IMR-90 (cell line): ENCODE data around the gene KRTAP5-1. TPM values are rescaled to one million over a fixed set of nuclear protein-coding genes. Genes with fewer than 3 reads are reported as not detected.
A peak's percentile ranks its signal among the peaks of the same experiment; 100 is the strongest.

Source experiments
- ATAC-seq: fragments of 200-7000 bp; cut with Tn5 transposase; 2 replicates; pipeline ENCODE4 v1.9.1; 2020; ENCODE audit warnings: low read depth, mild to moderate bottlenecking, moderate library complexity
- BruUV-seq: library from RNA; stranded (reverse); fragments of 400-500 nt; replicated peaks from 2 replicates; lab custom pipeline; 2021; lab: Mats Ljungman, UMichigan
- CTCF ChIA-PET: fragments of 300-600 bp; formaldehyde crosslinking; extraction: SDS; loops from one replicate; lab custom pipeline; 2021; ENCODE audit warnings: antibody characterized with exemption; lab: Yijun Ruan, JAX
- POLR2A ChIA-PET: fragments of 300-600 bp; sonication (Branson Sonifier 250); formaldehyde crosslinking; loops from one replicate; lab custom pipeline; 2022; ENCODE audit warnings: antibody characterized with exemption; ENCODE audit not compliant: unreplicated experiment; lab: Charles Lee
- DNase-seq: peaks from one replicate; pipeline ENCODE4 v3.0.0; 2013
- H2AFZ ChIP-seq: replicated peaks from 2 replicates; pipeline ENCODE3; 2013; ENCODE audit warnings: low read length, mild to moderate bottlenecking; ENCODE audit not compliant: poor library complexity
- H2AK5ac ChIP-seq: 2 replicates; pipeline ENCODE4 v1.6.1; 2013; ENCODE audit warnings: low read depth, low read length, inconsistent platforms
- H2AK9ac ChIP-seq: replicated peaks from 2 replicates; pipeline ENCODE3; 2013; ENCODE audit warnings: mild to moderate bottlenecking, low read depth, low read length, moderate library complexity; ENCODE audit not compliant: poor library complexity
- H2BK120ac ChIP-seq: 2 replicates; pipeline ENCODE4 v1.6.1; 2013; ENCODE audit warnings: low read depth, low read length, inconsistent platforms
- H2BK15ac ChIP-seq: 3 replicates; pipeline ENCODE4 v1.6.1; 2013; ENCODE audit warnings: low read depth, low read length, inconsistent platforms
- H2BK20ac ChIP-seq: 2 replicates; pipeline ENCODE4 v1.6.1; 2013; ENCODE audit warnings: low read depth, mild to moderate bottlenecking, inconsistent platforms, low read length, moderate library complexity
- H2BK5ac ChIP-seq: 2 replicates; pipeline ENCODE4 v1.6.1; 2013; ENCODE audit warnings: mild to moderate bottlenecking, low read depth, low read length, inconsistent platforms; ENCODE audit not compliant: poor library complexity, severe bottlenecking
- H3K14ac ChIP-seq: replicated peaks from 2 replicates; pipeline ENCODE4 v1.6.1; 2013; ENCODE audit warnings: low read depth, low read length, inconsistent platforms
- H3K18ac ChIP-seq: 2 replicates; pipeline ENCODE4 v1.6.1; 2013; ENCODE audit warnings: low read depth, low read length, control low read depth
- H3K23ac ChIP-seq: 2 replicates; pipeline ENCODE4 v1.6.1; 2013; ENCODE audit warnings: low read depth, low read length, inconsistent platforms
- H3K27ac ChIP-seq: 2 replicates; pipeline ENCODE4 v1.5.1; 2013; ENCODE audit warnings: mild to moderate bottlenecking, control low read depth, low read length; ENCODE audit not compliant: insufficient read depth
- H3K27me3 ChIP-seq: 2 replicates; pipeline ENCODE4 v1.6.1; 2013; ENCODE audit warnings: low read length; ENCODE audit not compliant: control insufficient read depth, insufficient read depth
- H3K36me3 ChIP-seq: 2 replicates; pipeline ENCODE4 v1.6.1; 2013; ENCODE audit warnings: low read length, mixed read lengths; ENCODE audit not compliant: control insufficient read depth, insufficient read depth
- H3K4ac ChIP-seq: 2 replicates; pipeline ENCODE4 v1.6.1; 2013; ENCODE audit warnings: low read depth, low read length, inconsistent platforms
- H3K4me1 ChIP-seq: 2 replicates; pipeline ENCODE4 v1.6.1; 2013; ENCODE audit warnings: low read length, mixed read lengths; ENCODE audit not compliant: control insufficient read depth, insufficient read depth
- H3K4me2 ChIP-seq: 2 replicates; pipeline ENCODE4 v1.6.1; 2013; ENCODE audit warnings: low read depth, mild to moderate bottlenecking, control low read depth, low read length, moderate library complexity
- H3K4me3 ChIP-seq: 2 replicates; pipeline ENCODE4 v1.5.1; 2013; ENCODE audit warnings: low read depth, mild to moderate bottlenecking, control low read depth, low read length, moderate library complexity; ENCODE audit not compliant: insufficient read depth
- H3K56ac ChIP-seq: 2 replicates; pipeline ENCODE4 v1.6.1; 2013; ENCODE audit warnings: low read length, inconsistent platforms; ENCODE audit not compliant: insufficient read depth; ENCODE audit errors: extremely low read depth
- H3K79me1 ChIP-seq, 2 experiments: 2 replicates each; pipeline ENCODE4 v1.6.1; 2013; ENCODE audit warnings: low read length in 2 of 2, inconsistent platforms in 1 of 2, low read depth in 1 of 2
- H3K9ac ChIP-seq: 2 replicates; pipeline ENCODE4 v1.6.1; 2013; ENCODE audit warnings: low read depth, low read length, control low read depth
- H3K9me1 ChIP-seq: 2 replicates; pipeline ENCODE4 v1.6.1; 2013; ENCODE audit warnings: low read length, inconsistent platforms; ENCODE audit not compliant: insufficient read depth
- H3K9me3 ChIP-seq: 2 replicates; pipeline ENCODE4 v1.6.1; 2013; ENCODE audit warnings: low read length; ENCODE audit not compliant: control insufficient read depth, insufficient read depth
- H4K20me1 ChIP-seq: 2 replicates; pipeline ENCODE4 v1.6.1; 2013; ENCODE audit warnings: low read length, inconsistent platforms; ENCODE audit not compliant: insufficient read depth
- H4K5ac ChIP-seq: 2 replicates; pipeline ENCODE4 v1.6.1; 2013; ENCODE audit warnings: mild to moderate bottlenecking, low read depth, low read length, control low read depth
- H4K8ac ChIP-seq, 2 experiments: 2 replicates each; pipeline ENCODE4 v1.6.1; 2013; ENCODE audit warnings: low read depth in 2 of 2, low read length in 2 of 2, control low read depth in 1 of 2, inconsistent platforms in 1 of 2
- H4K91ac ChIP-seq: 2 replicates; pipeline ENCODE4 v1.6.1; 2013; ENCODE audit warnings: low read depth, low read length, inconsistent platforms; ENCODE audit not compliant: insufficient read depth
- BHLHE40 ChIP-seq: fragments of 150-350 bp; IDR thresholded peaks from 2 replicates; pipeline ENCODE4 v1.6.1; 2016; ENCODE audit warnings: mild to moderate bottlenecking, low read depth, low read length
- CHD1 ChIP-seq: IDR thresholded peaks from 2 replicates; pipeline ENCODE4 v1.6.1; 2012; ENCODE audit warnings: low read depth, low read length, improper control_type of control experiment
- MAZ ChIP-seq: IDR thresholded peaks from 2 replicates; pipeline ENCODE4 v1.6.1; 2012; ENCODE audit warnings: low read depth, mild to moderate bottlenecking, low read length, improper control_type of control experiment, moderate library complexity, borderline replicate concordance
- SMC3 ChIP-seq: fragments of 150-350 bp; IDR thresholded peaks from 2 replicates; pipeline ENCODE4 v1.6.1; 2016; ENCODE audit warnings: low read depth, mild to moderate bottlenecking, antibody characterized with exemption, low read length, moderate library complexity
- WGBS, 2 experiments: methylation state at CpG; one replicate each; pipeline versions ENCODE4 v1.1.5 to v1.1.7; 2013; ENCODE audit warnings: missing lambda C conversion rate in 2 of 2; ENCODE audit not compliant: insufficient read length in 1 of 2; ENCODE audit errors: extremely low coverage in 2 of 2; 5-methylcytosine and 5-hydroxymethylcytosine counted together
- dilution Hi-C: fragments of 300-500 bp; cut with HindIII; formaldehyde crosslinking; loops from one replicate; pipeline ENCODE4 v1.14.3; 2018; ENCODE audit warnings: low sequenced_read_pairs; ENCODE audit not compliant: unreplicated experiment
- in situ Hi-C: fragments of 300-500 bp; cut with MboI; formaldehyde crosslinking; loops from 3 replicates; pipeline ENCODE4 v1.14.3; 2019; ENCODE audit warnings: low sequenced_read_pairs, inconsistent platforms, mixed read lengths
- intact Hi-C: fragments of 100-400 bp; cut with micrococcal nuclease; formaldehyde crosslinking; loops from 2 replicates; pipeline ENCODE4 v1.10.0; 2022
- polyA plus RNA-seq, 3 experiments: library from polyadenylated mRNA; depleted of rRNA; stranded (reverse); fragments of >200 nt; gene quantifications; 2 replicates each; pipeline ENCODE4 v1.2.3, GENCODE V29; 2012; ENCODE audit warnings: low replicate concordance in 1 of 3
- total RNA-seq: library from RNA; depleted of rRNA; stranded (reverse); fragments of >200 nt; gene quantifications from 2 replicates; pipeline ENCODE4 v1.2.3, GENCODE V29; 2012

Gene KRTAP5-1
- total and polyA plus RNA-seq, 2 of the 4 experiments (the other 2 are of a cell fraction), result not detected

- intact Hi-C loops, result no loop called here
- Histone ChIP-seq H3K36me3 (peaks cover 16% of the 10 kb centered on the region), H2BK15ac (peak overlapping the region; percentile 94; the same call in 2 of the 3 replicates), H3K4me1 (peaks cover 20% of the 10 kb centered on the region), H3K9me1 (peaks cover 14% of the 10 kb centered on the region), H3K4me3 (no peak overlapping the region), H3K4me2 (peak overlapping the region; percentile 1; the same call in 1 of the 2 replicates), H4K20me1 (peaks cover 17% of the 10 kb centered on the region), H4K5ac (peak overlapping the region; percentile 34), H2AFZ (peak overlapping the region; percentile 87), H3K79me1 (peaks cover 0 to 20% of the 10 kb centered on the region in 2 experiments; a peak in 1 of 4 replicates), H3K9me3 (no peaks in the 10 kb centered on the region), H2BK5ac (peak overlapping the region; percentile 68), H3K27ac (peak overlapping the region; percentile 62), H4K8ac (peak overlapping the region; percentile 77 to 81; a peak in 3 of 4 replicates), H3K9ac (peak overlapping the region; percentile 5; the same call in 1 of the 2 replicates), H2BK20ac (peak overlapping the region; percentile 92; the same call in 1 of the 2 replicates), H3K23ac (peak overlapping the region; percentile 27), H3K14ac (peak overlapping the region; percentile 80), H3K4ac (peak overlapping the region; percentile 97), H3K27me3 (no peaks in the 10 kb centered on the region), H2AK5ac (peak overlapping the region; percentile 96; the same call in 1 of the 2 replicates), H3K56ac (no peak overlapping the region), H2BK120ac (peak overlapping the region; percentile 95), H4K91ac (peak overlapping the region; percentile 97), H3K18ac (peak overlapping the region; percentile 61; the same call in 1 of the 2 replicates), H2AK9ac (peak overlapping the region; percentile 83)
- DNase-seq, result peak; percentile 84
- TF ChIP-seq BHLHE40, result peak; percentile 63; the same call in 1 of the 2 replicates
- TF ChIP-seq CHD1, result no peak
- TF ChIP-seq MAZ, result peak; percentile 62
- TF ChIP-seq SMC3, result 0 out of 2 replicates have a peak, but pooled peaks have one; percentile 4
- ChIA-PET POLR2A (interaction anchor here (0.6 to 0.7 kb wide), 3 partner anchors 12 to 15 kb away, joined by 3 to 4 read pairs (median 3); no protein-coding TSS in a partner anchor), CTCF (interaction anchor here (0.8 to 2.2 kb wide), 2 partner anchors 11 to 17 kb away, joined by 4 to 7 read pairs; no protein-coding TSS in a partner anchor)
- BruUV-seq, result no TSS peak
- peak; percentile 73 for ATAC-seq
- in situ Hi-C loops, result no loop called here
- WGBS, 2 experiments, result no CpG with 5 or more reads among the region's 29 CpGs
- dilution Hi-C loops, result no loop called here
These were observed 26.9 kb downstream of the KRTAP5-1 start for GRCh38 chr11:1557904-1558774.
